Measurements from ENCODE around the gene TTLL11.

GRCh38 chr9:122053064-122053463 is 40.0 kb downstream of the TTLL11 start:
- TF ChIP-seq, protein P1, sequence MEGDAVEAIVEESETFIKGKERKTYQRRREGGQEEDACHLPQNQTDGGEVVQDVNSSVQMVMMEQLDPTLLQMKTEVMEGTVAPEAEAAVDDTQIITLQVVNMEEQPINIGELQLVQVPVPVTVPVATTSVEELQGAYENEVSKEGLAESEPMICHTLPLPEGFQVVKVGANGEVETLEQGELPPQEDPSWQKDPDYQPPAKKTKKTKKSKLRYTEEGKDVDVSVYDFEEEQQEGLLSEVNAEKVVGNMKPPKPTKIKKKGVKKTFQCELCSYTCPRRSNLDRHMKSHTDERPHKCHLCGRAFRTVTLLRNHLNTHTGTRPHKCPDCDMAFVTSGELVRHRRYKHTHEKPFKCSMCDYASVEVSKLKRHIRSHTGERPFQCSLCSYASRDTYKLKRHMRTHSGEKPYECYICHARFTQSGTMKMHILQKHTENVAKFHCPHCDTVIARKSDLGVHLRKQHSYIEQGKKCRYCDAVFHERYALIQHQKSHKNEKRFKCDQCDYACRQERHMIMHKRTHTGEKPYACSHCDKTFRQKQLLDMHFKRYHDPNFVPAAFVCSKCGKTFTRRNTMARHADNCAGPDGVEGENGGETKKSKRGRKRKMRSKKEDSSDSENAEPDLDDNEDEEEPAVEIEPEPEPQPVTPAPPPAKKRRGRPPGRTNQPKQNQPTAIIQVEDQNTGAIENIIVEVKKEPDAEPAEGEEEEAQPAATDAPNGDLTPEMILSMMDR (IDR thresholded peaks at IDR 0.05; ENCODE audit: low read depth, low read length, poor library complexity, severe bottlenecking), result no peak
- no peak for TF ChIP-seq EZH2phosphoT487 (IDR thresholded peaks at IDR 0.05; ENCODE audit: borderline replicate concordance, low read length)

Data from DOHH2 (cell line).